ENCODE data around the gene HES1.

HES1 gene

GRCh38 chr3:194102436-194102835 lies 33.5 kb upstream of the HES1 start:
- H3K4me3 ChIP-seq (ENCODE audit: low read length) = no peak overlapping the region
- no peak for TF ChIP-seq CTCF (conservative IDR thresholded peaks at IDR 0.05; ENCODE audit: low read length)
- DNase-seq (ENCODE audit: low read depth) = no peak

- TF ChIP-seq CTCF (conservative IDR thresholded peaks at IDR 0.05; ENCODE audit: low read length) = no peak
- DNase-seq (ENCODE audit: low read depth) = no peak
- H3K4me3 ChIP-seq (ENCODE audit: low read length) = no peak overlapping the region
These were observed 32.4 kb upstream of the HES1 start for GRCh38 chr3:194103505-194103904.

GRCh38 chr3:194103983-194104751 lies 31.8 kb upstream of the HES1 start:
- DNase-seq (ENCODE audit: low read depth) = no peak
- H3K4me3 ChIP-seq (ENCODE audit: low read length) = no peak overlapping the region
- TF ChIP-seq CTCF (conservative IDR thresholded peaks at IDR 0.05; ENCODE audit: low read length) = no peak

- TF ChIP-seq CTCF (conservative IDR thresholded peaks at IDR 0.05; ENCODE audit: low read length) = no peak
- no peak overlapping the region for H3K4me3 ChIP-seq (ENCODE audit: low read length)
- DNase-seq (ENCODE audit: low read depth) = no peak
These were observed 30.7 kb upstream of the HES1 start for GRCh38 chr3:194105292-194105691.

GRCh38 chr3:194107107-194107506 lies 28.8 kb upstream of the HES1 start:
- no peak overlapping the region for H3K4me3 ChIP-seq (ENCODE audit: low read length)
- DNase-seq (ENCODE audit: low read depth) = no peak
- TF ChIP-seq CTCF (conservative IDR thresholded peaks at IDR 0.05; ENCODE audit: low read length) = no peak

GRCh38 chr3:194109192-194109863 lies 26.6 kb upstream of the HES1 start:
- no peak for TF ChIP-seq CTCF (conservative IDR thresholded peaks at IDR 0.05; ENCODE audit: low read length)
- no peak overlapping the region for H3K4me3 ChIP-seq (ENCODE audit: low read length)
- DNase-seq (ENCODE audit: low read depth) = no peak

GRCh38 chr3:194110483-194110882 lies 25.5 kb upstream of the HES1 start:
- no peak overlapping the region for H3K4me3 ChIP-seq (ENCODE audit: low read length)
- DNase-seq (ENCODE audit: low read depth) = no peak
- no peak for TF ChIP-seq CTCF (conservative IDR thresholded peaks at IDR 0.05; ENCODE audit: low read length)

Measured in AG10803 (cell line).